NCI-H1105 (cell line): ENCODE results near the gene GLRX2.

Source experiments
- DNase-seq: peaks from one replicate; lab custom pipeline; 2025; lab: John Stamatoyannopoulos, UW

The GLRX2 gene

GRCh38 chr1:193113258-193113991, 8.2 kb upstream of the GLRX2 start:
- DNase-seq, result no peak

- DNase-seq, result no peak
Measured at GRCh38 chr1:193111641-193112090, 6.5 kb upstream of the GLRX2 start.

GRCh38 chr1:193110864-193111263, 5.7 kb upstream of the GLRX2 start:
- DNase-seq, result no peak

GRCh38 chr1:193110246-193110645, 5.0 kb upstream of the GLRX2 start:
- DNase-seq, result no peak

- no peak for DNase-seq
Measured at GRCh38 chr1:193109619-193110018, 4.4 kb upstream of the GLRX2 start.

- DNase-seq, result no peak
Measured at GRCh38 chr1:193108471-193108870, 3.3 kb upstream of the GLRX2 start.

- DNase-seq, result no peak
Measured at GRCh38 chr1:193105821-193106177, 585 bp upstream of the GLRX2 start.

- DNase-seq, result peak; percentile 26
Measured at GRCh38 chr1:193104502-193104906, 710 bp downstream of the GLRX2 start.

- no peak for DNase-seq
Measured at GRCh38 chr1:193103759-193104501, 1.3 kb downstream of the GLRX2 start.

GRCh38 chr1:193102662-193103061, 2.6 kb downstream of the GLRX2 start:
- no peak for DNase-seq

- no peak for DNase-seq
Measured at GRCh38 chr1:193094112-193094511, 11.1 kb downstream of the GLRX2 start.

GRCh38 chr1:193090865-193091264, 14.3 kb downstream of the GLRX2 start:
- no peak for DNase-seq

GRCh38 chr1:193087893-193088292, 17.3 kb downstream of the GLRX2 start:
- DNase-seq, result no peak

GRCh38 chr1:193086342-193086741, 18.9 kb downstream of the GLRX2 start:
- DNase-seq, result no peak

GRCh38 chr1:193085263-193085662, 20.0 kb downstream of the GLRX2 start:
- no peak for DNase-seq

- DNase-seq, result no peak
Measured at GRCh38 chr1:193083365-193084088, 21.7 kb downstream of the GLRX2 start.

- DNase-seq, result no peak
Measured at GRCh38 chr1:193079187-193079586, 26.0 kb downstream of the GLRX2 start.

- no peak for DNase-seq
Measured at GRCh38 chr1:193077991-193078390, 27.2 kb downstream of the GLRX2 start.

GRCh38 chr1:193070942-193071341, 34.3 kb downstream of the GLRX2 start:
- no peak for DNase-seq

- DNase-seq, result no peak
Measured at GRCh38 chr1:193070386-193070753, 34.8 kb downstream of the GLRX2 start.

- DNase-seq, result no peak
Measured at GRCh38 chr1:193069748-193070385, 35.3 kb downstream of the GLRX2 start.

GRCh38 chr1:193068013-193068412, 37.2 kb downstream of the GLRX2 start:
- no peak for DNase-seq
